Body of pancreas (tissue), 4 donors: Measurements from ENCODE around the gene CASP7. TPM values are rescaled to one million over a fixed set of nuclear protein-coding genes. Genes with fewer than 3 reads are reported as not detected.

Experiments used
- ATAC-seq: fragments of 150-250 bp; one replicate; pipeline ENCODE4 v1.9.1; 2016
- DNase-seq, 4 donors: peaks; one replicate each; pipeline ENCODE4 v3.0.0-alpha.2; 2019
- H3K27ac ChIP-seq, 4 donors: fragments of 200-600 bp; sonication (generic); 1 replicate in 3 of 4; 2 replicates in 1 of 4; pipeline versions ENCODE4 v1.5.1 to v1.6.1; 2016 to 2019; ENCODE audit warnings: mild to moderate bottlenecking in 1 of 4, mixed read lengths in 1 of 4, moderate library complexity in 1 of 4
- H3K27me3 ChIP-seq, 2 donors: fragments of 200-600 bp; sonication (generic); one replicate each; pipeline ENCODE4 v1.6.0; 2016; ENCODE audit warnings: mild to moderate bottlenecking in 1 of 2
- H3K36me3 ChIP-seq, 2 donors: fragments of 200-600 bp; sonication (generic); replicated peaks in 1 of 2; 2 replicates each; pipeline ENCODE4 v1.5.1; 2016; ENCODE audit warnings: low read depth in 2 of 2; ENCODE audit not compliant: insufficient read depth in 1 of 2
- H3K4me1 ChIP-seq: fragments of 200-600 bp; sonication (generic); one replicate; pipeline ENCODE4 v1.6.0; 2016
- H3K4me3 ChIP-seq, 2 donors: fragments of 200-600 bp; sonication (generic); 1 replicate in 1 of 2; 2 replicates in 1 of 2; pipeline ENCODE4 v1.5.1; 2016 to 2019
- H3K9me3 ChIP-seq, 3 donors: fragments of 200-600 bp; sonication (generic); 1 replicate in 2 of 3; 2 replicates in 1 of 3; pipeline ENCODE4 v1.5.1; 2016
- CTCF ChIP-seq, 7 experiments: fragments of 450-650 bp in 4 of 7; fragments of 200-600 bp in 3 of 7; sonication (generic) in 3 of 7; IDR thresholded peaks; one replicate each; pipeline ENCODE4 v1.5.1; 2016 to 2019; ENCODE audit warnings: antibody characterized with exemption in 7 of 7
- POLR2A ChIP-seq, 3 donors: fragments of 450-650 bp; IDR thresholded peaks; one replicate each; pipeline ENCODE4 v1.6.1; 2016; ENCODE audit warnings: antibody characterized with exemption in 3 of 3, mild to moderate bottlenecking in 2 of 3
- WGBS, 2 donors: methylation state at CpG; one replicate each; pipeline ENCODE4 v1.1.5; 2017; 5-methylcytosine and 5-hydroxymethylcytosine counted together
- intact Hi-C: fragments of 100-400 bp; cut with DNase I; formaldehyde crosslinking; loops from one replicate; pipeline ENCODE4 v1.15.1; 2023
- total RNA-seq, 2 donors: library from RNA; depleted of rRNA; stranded (reverse); fragments of >200 nt; gene quantifications; one replicate each; pipeline ENCODE4 v1.1.0, GENCODE V29; 2016

The CASP7 gene
- total RNA-seq, 2 donors from 2014 or later = 11.2 to 23.1 TPM

GRCh38 chr10:113739577-113739976 lies 59.9 kb downstream of the CASP7 start:
- Histone ChIP-seq H3K4me1 (peaks cover 23% of the 10 kb centered on the region), H3K27me3 (no peaks in the 10 kb centered on the region), H3K9me3 (no peaks in the 10 kb centered on the region), H3K36me3 (no peaks in the 10 kb centered on the region), H3K4me3 (no peak overlapping the region), H3K27ac (peak overlapping the region; percentile 60 to 83 (median 74))
- intact Hi-C loops = no loop called here
- WGBS, 2 donors = 53 to 66% methylated on average over 3 of the region's 3 CpGs
- no peak for TF ChIP-seq CTCF (IDR thresholded peaks at IDR 0.05)
- TF ChIP-seq POLR2A (IDR thresholded peaks at IDR 0.05) = no peak
- DNase-seq = no peak
- ATAC-seq = peak; percentile 14

- Histone ChIP-seq H3K36me3 (no peaks in the 10 kb centered on the region), H3K4me1 (peaks cover 25% of the 10 kb centered on the region), H3K27ac (peak overlapping the region in 3 of 4 donors; percentile 72 to 83 (median 77)), H3K27me3 (no peaks in the 10 kb centered on the region), H3K9me3 (no peaks in the 10 kb centered on the region), H3K4me3 (no peak overlapping the region)
- 83 to 87% methylated on average over 3 of the region's 3 CpGs for WGBS, 2 donors
- ATAC-seq (no peak), DNase-seq (no peak)
- intact Hi-C loops = no loop called here
- TF ChIP-seq CTCF (IDR thresholded peaks at IDR 0.05) (no peak), POLR2A (IDR thresholded peaks at IDR 0.05) (no peak)
Observed at GRCh38 chr10:113740850-113741249, 61.1 kb downstream of the CASP7 start.

- no peak overlapping the region for H3K27ac ChIP-seq
Observed at GRCh38 chr10:113742466-113742865, 62.8 kb downstream of the CASP7 start.

GRCh38 chr10:113743594-113743993 lies 63.9 kb downstream of the CASP7 start:
- Histone ChIP-seq H3K4me1 (peaks cover 16% of the 10 kb centered on the region), H3K36me3 (no peaks in the 10 kb centered on the region), H3K4me3 (no peak overlapping the region), H3K27me3 (no peaks in the 10 kb centered on the region), H3K27ac (no peak overlapping the region), H3K9me3 (no peaks in the 10 kb centered on the region)
- no peak for TF ChIP-seq CTCF (IDR thresholded peaks at IDR 0.05)
- TF ChIP-seq POLR2A (IDR thresholded peaks at IDR 0.05) = no peak
- ATAC-seq = no peak
- intact Hi-C loops = no loop called here
- no peak for DNase-seq

More at GRCh38 chr10:113742466-113742865, 62.8 kb downstream of the CASP7 start:
- Histone ChIP-seq H3K4me3 (no peak overlapping the region), H3K27me3 (no peaks in the 10 kb centered on the region), H3K4me1 (peaks cover 26% of the 10 kb centered on the region), H3K36me3 (no peaks in the 10 kb centered on the region), H3K9me3 (no peaks in the 10 kb centered on the region)
- no peak for ATAC-seq
- 70 to 84% methylated on average over 2 of the region's 2 CpGs for WGBS, 2 donors
- TF ChIP-seq CTCF (IDR thresholded peaks at IDR 0.05) = no peak
- no peak for TF ChIP-seq POLR2A (IDR thresholded peaks at IDR 0.05)
- DNase-seq = no peak
- intact Hi-C loops = no loop called here

GRCh38 chr10:113745374-113745773 lies 65.7 kb downstream of the CASP7 start:
- DNase-seq (no peak), ATAC-seq (no peak)
- H3K4me1 ChIP-seq = peaks cover 12% of the 10 kb centered on the region
- intact Hi-C loops = no loop called here
- WGBS, 2 donors = 88 to 96% methylated on average over 2 of the region's 2 CpGs
- no peak overlapping the region for H3K4me3 ChIP-seq
- H3K36me3 ChIP-seq = no peaks in the 10 kb centered on the region
- no peak overlapping the region for H3K27ac ChIP-seq
- H3K27me3 ChIP-seq = no peaks in the 10 kb centered on the region
- TF ChIP-seq POLR2A (IDR thresholded peaks at IDR 0.05) (no peak), CTCF (IDR thresholded peaks at IDR 0.05) (no peak)
- no peaks in the 10 kb centered on the region for H3K9me3 ChIP-seq
